Thoracic aorta (tissue), 2 donors: ENCODE results near the gene CDK10. TPM values are rescaled to one million over a fixed set of nuclear protein-coding genes. Genes with fewer than 3 reads are reported as not detected.

ENCODE experiments used
- ATAC-seq: fragments of 150-250 bp; one replicate; pipeline ENCODE4 v1.8.0; 2017; ENCODE audit warnings: low read depth; ENCODE audit not compliant: insufficient number of reproducible peaks, low FRiP score
- DNase-seq: peaks from one replicate; pipeline ENCODE4 v3.0.0-alpha.2; 2020; ENCODE audit warnings: low spot score
- H3K27ac ChIP-seq, 2 donors: fragments of 200-600 bp; sonication (generic); 1 replicate in 1 of 2; 2 replicates in 1 of 2; pipeline ENCODE4 v1.5.1; 2016; ENCODE audit warnings: mild to moderate bottlenecking in 2 of 2, moderate library complexity in 2 of 2
- H3K27me3 ChIP-seq: fragments of 200-600 bp; sonication (generic); replicated peaks from 2 replicates; pipeline ENCODE4 v1.6.0; 2016; ENCODE audit warnings: mild to moderate bottlenecking; ENCODE audit not compliant: insufficient read depth
- H3K36me3 ChIP-seq: fragments of 200-600 bp; sonication (generic); one replicate; pipeline ENCODE4 v1.5.1; 2016
- H3K4me1 ChIP-seq, 2 donors: fragments of 200-600 bp; sonication (generic); 1 replicate in 1 of 2; 2 replicates in 1 of 2; pipeline versions ENCODE4 v1.5.1 to v1.6.0; 2016; ENCODE audit warnings: low read depth in 2 of 2, mild to moderate bottlenecking in 1 of 2; ENCODE audit not compliant: control insufficient read depth in 1 of 2
- H3K4me3 ChIP-seq: fragments of 200-600 bp; sonication (generic); 2 replicates; pipeline ENCODE4 v1.5.1; 2016; ENCODE audit warnings: mild to moderate bottlenecking
- H3K9me3 ChIP-seq: fragments of 200-600 bp; sonication (generic); 2 replicates; pipeline ENCODE4 v1.5.1; 2016
- CTCF ChIP-seq: fragments of 200-600 bp; sonication (generic); IDR thresholded peaks from one replicate; pipeline ENCODE4 v1.5.1; 2019; ENCODE audit warnings: antibody characterized with exemption
- total RNA-seq, 2 donors: library from RNA; depleted of rRNA; stranded (reverse); fragments of >200 nt; gene quantifications; one replicate each; pipeline versions ENCODE4 v1.1.0 to v1.2.3, GENCODE V29; 2016

Gene CDK10
- total RNA-seq, 2 donors from 2014 or later: 20.3 to 35.2 TPM

- Histone ChIP-seq H3K27ac (peak overlapping the region; percentile 90 to 95), H3K27me3 (no peaks in the 10 kb centered on the region), H3K4me1 (peaks cover 19 to 35% of the 10 kb centered on the region in 2 donors), H3K36me3 (peaks cover 22% of the 10 kb centered on the region), H3K4me3 (peak overlapping the region; percentile 96), H3K9me3 (no peaks in the 10 kb centered on the region)
- no peak for TF ChIP-seq CTCF
- no peak for ATAC-seq
- no peak for DNase-seq
Observed at GRCh38 chr16:89721546-89722391, 35.3 kb downstream of the CDK10 start.

- ATAC-seq: no peak
Observed at GRCh38 chr16:89722392-89723278, 36.1 kb downstream of the CDK10 start.

GRCh38 chr16:89723279-89724250 is 37.1 kb downstream of the CDK10 start:
- no peak for DNase-seq
- no peak for TF ChIP-seq CTCF
- no peak for ATAC-seq
- Histone ChIP-seq H3K36me3 (peaks cover 30% of the 10 kb centered on the region), H3K4me1 (peaks cover 19 to 35% of the 10 kb centered on the region in 2 donors), H3K27me3 (no peaks in the 10 kb centered on the region), H3K9me3 (no peaks in the 10 kb centered on the region), H3K4me3 (peak overlapping the region; percentile 96), H3K27ac (no peak overlapping the region)

More at GRCh38 chr16:89722392-89723278, 36.1 kb downstream of the CDK10 start:
- H3K27ac ChIP-seq: peak overlapping the region; percentile 90 to 95
- no peaks in the 10 kb centered on the region for H3K9me3 ChIP-seq
- TF ChIP-seq CTCF: no peak
- no peaks in the 10 kb centered on the region for H3K27me3 ChIP-seq
- no peak for DNase-seq
- peaks cover 27% of the 10 kb centered on the region for H3K36me3 ChIP-seq
- peak overlapping the region; percentile 96 for H3K4me3 ChIP-seq
- H3K4me1 ChIP-seq: peaks cover 19 to 35% of the 10 kb centered on the region in 2 donors

GRCh38 chr16:89727406-89728120 is 41.1 kb downstream of the CDK10 start:
- DNase-seq: no peak
- TF ChIP-seq CTCF: no peak
- Histone ChIP-seq H3K4me1 (peaks cover 11 to 19% of the 10 kb centered on the region in 2 donors), H3K27me3 (no peaks in the 10 kb centered on the region), H3K4me3 (no peak overlapping the region), H3K36me3 (peaks cover 56% of the 10 kb centered on the region), H3K27ac (no peak overlapping the region), H3K9me3 (no peaks in the 10 kb centered on the region)
- no peak for ATAC-seq
